Posterior cingulate gyrus (tissue), 11 donors: ENCODE data around the gene PLXNA2.
A peak's percentile ranks its signal among the peaks of the same experiment; 100 is the strongest.

ENCODE experiments used
- DNase-seq, 10 donors: peaks; one replicate each; pipeline versions ENCODE4 v3.0.0 to v3.0.0-alpha.2; 2020 to 2021; ENCODE audit warnings: mixed read lengths in 3 of 10
- intact Hi-C: fragments of 100-400 bp; cut with DNase I; formaldehyde crosslinking; loops from one replicate; pipeline ENCODE4 v1.15.1; 2023

Gene PLXNA2

GRCh38 chr1:208170252-208170651, 73.9 kb downstream of the PLXNA2 start:
- intact Hi-C loops, result loop anchor here (10.0 kb wide), 1 partner anchor 85 kb away; no protein-coding TSS in a partner anchor
- DNase-seq, result peak in 4 of 10 donors; percentile 40 to 83 (median 64)

GRCh38 chr1:208169081-208169879, 74.9 kb downstream of the PLXNA2 start:
- DNase-seq, result no peak
- intact Hi-C loops, result no loop called here

- intact Hi-C loops, result no loop called here
Measured at GRCh38 chr1:208167261-208167869, 76.8 kb downstream of the PLXNA2 start.

GRCh38 chr1:208166340-208167138, 77.6 kb downstream of the PLXNA2 start:
- intact Hi-C loops, result no loop called here
- no peak for DNase-seq

More at GRCh38 chr1:208167261-208167869, 76.8 kb downstream of the PLXNA2 start:
- DNase-seq, result no peak

- intact Hi-C loops, result no loop called here
- no peak for DNase-seq
Measured at GRCh38 chr1:208165659-208166058, 78.5 kb downstream of the PLXNA2 start.

- DNase-seq, result peak in 2 of 10 donors; percentile 72 to 83
- intact Hi-C loops, result no loop called here
Measured at GRCh38 chr1:208164609-208165008, 79.6 kb downstream of the PLXNA2 start.

DNA sequence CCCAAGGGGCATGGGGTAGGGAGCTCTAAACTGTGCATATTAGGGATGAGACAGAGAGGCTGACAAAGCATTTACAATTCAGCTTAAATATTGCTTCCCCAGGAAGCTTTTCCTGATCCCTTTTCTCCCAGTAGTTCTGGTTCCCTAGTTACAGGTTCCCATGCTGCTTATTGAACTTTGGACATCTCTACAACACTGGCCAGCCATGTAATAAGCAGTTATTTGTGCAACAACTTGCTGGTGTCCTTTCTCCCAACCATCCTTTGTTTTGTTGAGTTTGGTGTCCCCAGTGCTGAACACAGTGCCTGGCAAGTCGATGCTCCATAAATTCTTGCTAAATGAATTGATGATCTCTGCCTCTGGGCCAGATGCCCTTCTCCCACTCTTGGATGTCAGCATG, 80.6 kb downstream of the PLXNA2 start:
- DNase-seq, result no peak
- intact Hi-C loops, result no loop called here

- intact Hi-C loops, result no loop called here
- no peak for DNase-seq
Measured at GRCh38 chr1:208162903-208163302, 81.3 kb downstream of the PLXNA2 start.

GRCh38 chr1:208161656-208162375, 82.4 kb downstream of the PLXNA2 start:
- intact Hi-C loops, result no loop called here
- DNase-seq, result no peak

- DNase-seq, result no peak
- intact Hi-C loops, result no loop called here
Measured at GRCh38 chr1:208161005-208161404, 83.2 kb downstream of the PLXNA2 start.

DNA sequence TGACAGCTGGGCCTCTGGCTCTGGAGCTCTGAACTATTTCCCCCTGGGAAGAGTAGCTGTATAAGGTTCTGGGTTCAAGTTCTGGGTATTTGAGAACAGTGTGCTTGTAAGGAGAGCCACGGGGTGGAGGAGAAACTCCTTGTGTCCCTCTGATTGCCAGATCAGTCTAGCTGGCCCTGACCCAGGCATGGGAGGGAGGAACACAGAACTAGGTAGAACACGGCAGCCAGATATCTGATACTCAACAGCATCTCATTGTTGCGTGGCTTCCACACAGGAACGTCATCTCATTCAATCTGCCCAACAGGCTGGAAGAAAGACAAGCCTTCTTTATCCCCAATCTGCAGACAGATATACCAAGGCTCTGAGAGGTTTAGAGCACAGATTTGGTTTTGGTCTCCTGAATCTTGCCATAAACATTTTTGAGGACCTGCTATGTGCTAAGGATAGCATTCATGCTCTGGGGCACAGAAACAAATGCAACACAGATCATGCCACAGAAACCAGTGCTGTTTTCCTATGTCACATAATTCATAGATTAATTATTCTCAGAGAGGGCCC, 83.8 kb downstream of the PLXNA2 start:
- intact Hi-C loops, result no loop called here
- DNase-seq, result peak in 1 of 10 donors; percentile 19

DNA sequence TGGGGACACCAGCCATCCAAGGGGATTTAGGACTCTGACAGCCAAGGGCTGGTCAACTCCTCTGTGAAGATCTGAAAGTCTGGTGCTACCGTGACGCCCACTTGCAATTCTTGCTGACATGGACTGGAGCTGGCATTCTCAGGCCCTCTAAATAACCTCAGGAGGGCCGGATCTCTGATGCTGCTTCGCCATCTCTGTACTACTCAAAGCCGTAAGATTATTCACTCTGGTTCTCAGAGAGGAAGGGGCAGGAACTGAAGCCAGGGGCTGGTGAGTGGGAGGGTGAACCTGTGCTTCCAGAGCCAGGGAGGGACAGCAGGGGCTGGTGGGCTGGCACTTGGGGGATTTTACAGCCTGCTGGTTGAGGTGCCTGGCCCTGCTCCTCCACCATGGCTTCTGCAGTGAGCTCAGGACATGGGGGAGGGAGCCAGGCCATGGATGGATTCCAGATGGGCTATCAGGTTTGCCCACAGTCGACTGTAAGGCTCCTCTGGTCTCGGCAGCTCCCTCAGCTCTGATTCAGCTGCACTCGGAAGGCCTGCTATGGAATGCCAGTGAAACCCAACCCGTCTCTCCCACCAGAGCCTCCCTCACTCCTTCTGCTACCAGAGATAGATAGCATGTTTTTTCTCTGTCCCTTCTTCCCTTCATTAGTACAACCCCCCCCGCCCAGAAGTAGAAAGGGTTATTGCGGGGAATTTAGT, 84.5 kb downstream of the PLXNA2 start:
- intact Hi-C loops, result no loop called here

GRCh38 chr1:208158640-208159554, 85.3 kb downstream of the PLXNA2 start:
- peak in 1 of 10 donors; percentile 52 for DNase-seq
- intact Hi-C loops, result no loop called here

More for the DNA sequence above, 84.5 kb downstream of the PLXNA2 start:
- DNase-seq, result peak in 1 of 10 donors; percentile 81

GRCh38 chr1:208157769-208158168, 86.4 kb downstream of the PLXNA2 start:
- intact Hi-C loops, result no loop called here

GRCh38 chr1:208156741-208157140, 87.4 kb downstream of the PLXNA2 start:
- no peak for DNase-seq
- intact Hi-C loops, result no loop called here

More at GRCh38 chr1:208157769-208158168, 86.4 kb downstream of the PLXNA2 start:
- DNase-seq, result no peak

- intact Hi-C loops, result no loop called here
- DNase-seq, result no peak
Measured at GRCh38 chr1:208156310-208156709, 87.9 kb downstream of the PLXNA2 start.

- intact Hi-C loops, result no loop called here
- no peak for DNase-seq
Measured at GRCh38 chr1:208154679-208155642, 89.2 kb downstream of the PLXNA2 start.
